PC-9 (cell line): Measurements from ENCODE around the gene RRP12. TPM values are rescaled to one million over a fixed set of nuclear protein-coding genes. Genes with fewer than 3 reads are reported as not detected.

Source experiments
- BruUV-seq: library from RNA; stranded (reverse); fragments of 400-500 nt; replicated peaks from 2 replicates; lab custom pipeline; 2021; lab: Mats Ljungman, UMichigan
- CTCF ChIA-PET: fragments of 300-600 bp; sonication (Branson Sonifier 250); formaldehyde crosslinking; loops from one replicate; lab custom pipeline; 2022; ENCODE audit warnings: antibody characterized with exemption; lab: Charles Lee
- POLR2A ChIA-PET: fragments of 300-600 bp; sonication (Branson Sonifier 250); formaldehyde crosslinking; loops from one replicate; lab custom pipeline; 2022; ENCODE audit warnings: antibody characterized with exemption; ENCODE audit not compliant: unreplicated experiment; lab: Charles Lee
- DNase-seq, 2 experiments: peaks; one replicate each; pipeline versions ENCODE4 v3.0.0 to v3.0.0-alpha.2; 2015 to 2022; ENCODE audit warnings: mixed read lengths in 1 of 2
- H2AFZ ChIP-seq: fragments of 200-600 bp; sonication (generic); 2 replicates; pipeline ENCODE4 v1.8.1; 2017; ENCODE audit warnings: antibody characterized with exemption
- H3F3A ChIP-seq: fragments of 200-600 bp; sonication (generic); 2 replicates; pipeline ENCODE4 v1.8.1; 2017; ENCODE audit warnings: antibody characterized with exemption, mild to moderate bottlenecking, low read depth; ENCODE audit not compliant: insufficient read depth
- H3K27ac ChIP-seq: fragments of 200-600 bp; sonication (generic); 2 replicates; pipeline ENCODE4 v1.6.1; 2016; ENCODE audit warnings: mixed run types
- H3K27me3 ChIP-seq: fragments of 200-600 bp; sonication (generic); 2 replicates; pipeline ENCODE4 v1.6.1; 2016; ENCODE audit warnings: low read depth, mixed run types; ENCODE audit not compliant: insufficient read depth
- H3K36me3 ChIP-seq: fragments of 200-600 bp; sonication (generic); 2 replicates; pipeline ENCODE4 v1.6.1; 2016; ENCODE audit warnings: low read depth, mixed run types
- H3K4me1 ChIP-seq: fragments of 200-600 bp; sonication (generic); replicated peaks from 2 replicates; pipeline ENCODE4 v1.6.1; 2016; ENCODE audit warnings: mixed run types; ENCODE audit not compliant: insufficient read depth
- H3K4me2 ChIP-seq: fragments of 200-600 bp; sonication (generic); 2 replicates; pipeline ENCODE4 v1.6.1; 2017; ENCODE audit warnings: mixed run types
- H3K4me3 ChIP-seq: fragments of 200-600 bp; sonication (generic); 2 replicates; pipeline ENCODE4 v1.6.1; 2016; ENCODE audit warnings: mixed run types
- H3K79me2 ChIP-seq: fragments of 200-600 bp; sonication (generic); 2 replicates; pipeline ENCODE4 v1.6.1; 2017; ENCODE audit warnings: low read depth, mixed run types
- H3K9me2 ChIP-seq: fragments of 200-600 bp; sonication (generic); 2 replicates; pipeline ENCODE4 v1.8.1; 2017; ENCODE audit warnings: mild to moderate bottlenecking; ENCODE audit not compliant: insufficient read depth
- H3K9me3 ChIP-seq: fragments of 200-600 bp; sonication (generic); 2 replicates; pipeline ENCODE4 v1.8.1; 2016; ENCODE audit warnings: low read depth; ENCODE audit not compliant: insufficient read depth
- H4K20me1 ChIP-seq: fragments of 200-600 bp; sonication (generic); 2 replicates; pipeline ENCODE4 v1.8.1; 2017; ENCODE audit not compliant: insufficient read depth
- EZH2 ChIP-seq: fragments of 200-600 bp; sonication (generic); IDR thresholded peaks from 2 replicates; pipeline ENCODE4 v1.8.0; 2017; ENCODE audit warnings: antibody characterized with exemption, low read depth
- intact Hi-C: fragments of 100-400 bp; cut with micrococcal nuclease; formaldehyde crosslinking; loops from one replicate; pipeline ENCODE4 v1.10.0; 2022; ENCODE audit not compliant: unreplicated experiment
- total RNA-seq: library from RNA; stranded (reverse); gene quantifications from 2 replicates; pipeline ENCODE4 v1.2.3, GENCODE V29; 2021
- TF ChIP-seq, protein P1 (sequence below): fragments of 200-600 bp; sonication (generic); conservative IDR thresholded peaks from 2 replicates; pipeline ENCODE4 v1.6.1; 2017; ENCODE audit warnings: mixed run types, antibody characterized with exemption, mild to moderate bottlenecking, moderate library complexity

The RRP12 gene
- total RNA-seq, 1 experiment from 2014 or later = 34.3 TPM

DNA sequence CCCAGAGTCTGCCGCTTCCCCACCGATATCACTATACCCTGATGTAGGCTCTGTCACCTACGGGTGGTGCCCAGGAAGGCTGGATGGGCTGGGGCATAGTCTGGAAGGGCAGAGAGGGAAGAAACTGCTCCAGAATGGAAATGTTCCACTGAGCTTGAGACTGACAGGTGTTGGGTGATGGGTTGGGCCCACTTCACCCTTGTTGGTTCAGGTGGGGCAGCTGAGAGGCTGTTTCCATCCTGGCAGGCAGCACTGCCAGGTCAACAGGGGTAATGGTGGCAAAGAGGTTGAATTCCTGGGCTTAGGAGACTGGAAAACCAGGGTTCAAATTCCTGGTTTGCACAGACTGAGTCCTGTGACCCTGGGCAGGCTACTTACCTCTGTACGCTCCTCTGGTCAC, 38.1 kb downstream of the RRP12 start:
- intact Hi-C loops = no loop called here
- TF ChIP-seq EZH2 = no peak
- TF ChIP-seq, protein P1, sequence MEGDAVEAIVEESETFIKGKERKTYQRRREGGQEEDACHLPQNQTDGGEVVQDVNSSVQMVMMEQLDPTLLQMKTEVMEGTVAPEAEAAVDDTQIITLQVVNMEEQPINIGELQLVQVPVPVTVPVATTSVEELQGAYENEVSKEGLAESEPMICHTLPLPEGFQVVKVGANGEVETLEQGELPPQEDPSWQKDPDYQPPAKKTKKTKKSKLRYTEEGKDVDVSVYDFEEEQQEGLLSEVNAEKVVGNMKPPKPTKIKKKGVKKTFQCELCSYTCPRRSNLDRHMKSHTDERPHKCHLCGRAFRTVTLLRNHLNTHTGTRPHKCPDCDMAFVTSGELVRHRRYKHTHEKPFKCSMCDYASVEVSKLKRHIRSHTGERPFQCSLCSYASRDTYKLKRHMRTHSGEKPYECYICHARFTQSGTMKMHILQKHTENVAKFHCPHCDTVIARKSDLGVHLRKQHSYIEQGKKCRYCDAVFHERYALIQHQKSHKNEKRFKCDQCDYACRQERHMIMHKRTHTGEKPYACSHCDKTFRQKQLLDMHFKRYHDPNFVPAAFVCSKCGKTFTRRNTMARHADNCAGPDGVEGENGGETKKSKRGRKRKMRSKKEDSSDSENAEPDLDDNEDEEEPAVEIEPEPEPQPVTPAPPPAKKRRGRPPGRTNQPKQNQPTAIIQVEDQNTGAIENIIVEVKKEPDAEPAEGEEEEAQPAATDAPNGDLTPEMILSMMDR = no peak

DNA sequence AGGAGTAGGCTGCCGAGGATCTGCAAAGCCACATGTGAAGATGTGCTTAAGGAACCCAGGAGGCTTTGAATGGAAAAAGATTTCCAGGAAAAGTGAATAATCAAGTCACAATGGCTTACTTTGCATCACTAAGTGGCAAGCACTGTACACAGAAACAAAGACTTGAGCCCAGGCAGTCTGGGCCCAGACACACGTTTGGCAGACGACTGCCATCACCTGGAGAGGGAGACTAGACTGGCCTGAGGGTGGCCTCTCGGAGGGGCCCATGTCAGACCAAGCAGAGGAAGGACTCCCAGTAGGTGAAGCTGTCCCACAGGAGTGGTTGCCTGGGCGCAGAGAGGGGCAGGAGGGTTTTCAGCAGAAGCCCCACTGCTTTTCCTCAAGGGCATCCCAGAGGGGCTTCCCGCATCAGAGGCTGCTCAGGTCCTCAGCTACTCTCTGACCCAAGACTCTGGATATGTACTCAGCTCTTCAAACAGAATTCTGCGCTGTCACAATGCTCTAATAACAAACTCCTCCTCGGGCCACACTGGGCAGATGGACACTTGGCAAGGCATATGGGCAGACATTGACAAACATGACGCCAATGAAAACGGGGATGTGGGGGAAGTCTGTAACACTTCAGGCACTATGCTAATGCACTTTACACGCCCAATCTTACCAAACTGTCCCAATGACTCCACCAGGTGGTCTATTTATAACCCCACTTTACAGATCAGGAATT, 38.7 kb downstream of the RRP12 start:
- intact Hi-C loops = no loop called here
- BruUV-seq = no TSS peak
- no peaks in the 10 kb centered on the region for H3F3A ChIP-seq
- H2AFZ ChIP-seq = no peak overlapping the region
- no peaks in the 10 kb centered on the region for H3K9me2 ChIP-seq
- no peaks in the 10 kb centered on the region for H3K9me3 ChIP-seq
- no peak overlapping the region for H3K4me2 ChIP-seq
- ChIA-PET CTCF (no interaction called here), POLR2A (no interaction called here)
- H3K79me2 ChIP-seq = no peaks in the 10 kb centered on the region
- H3K4me1 ChIP-seq = no peaks in the 10 kb centered on the region
- no peak overlapping the region for H3K27ac ChIP-seq
- H4K20me1 ChIP-seq = no peaks in the 10 kb centered on the region
- TF ChIP-seq EZH2 = no peak
- TF ChIP-seq, protein P1 = no peak
- H3K36me3 ChIP-seq = no peaks in the 10 kb centered on the region
- no peaks in the 10 kb centered on the region for H3K27me3 ChIP-seq
- no peak for DNase-seq
- H3K4me3 ChIP-seq = no peak overlapping the region

More for the DNA sequence above, 38.1 kb downstream of the RRP12 start:
- no peaks in the 10 kb centered on the region for H3K9me3 ChIP-seq
- CTCF ChIA-PET = no interaction called here
- no peaks in the 10 kb centered on the region for H3K27me3 ChIP-seq
- H3K4me3 ChIP-seq = no peak overlapping the region
- DNase-seq = no peak
- H3K4me2 ChIP-seq = no peak overlapping the region
- POLR2A ChIA-PET = no interaction called here
- no peaks in the 10 kb centered on the region for H3K9me2 ChIP-seq
- H3F3A ChIP-seq = no peaks in the 10 kb centered on the region
- no peak overlapping the region for H3K27ac ChIP-seq
- no peaks in the 10 kb centered on the region for H3K36me3 ChIP-seq
- H3K79me2 ChIP-seq = no peaks in the 10 kb centered on the region
- no peaks in the 10 kb centered on the region for H3K4me1 ChIP-seq
- no peak overlapping the region for H2AFZ ChIP-seq
- no peaks in the 10 kb centered on the region for H4K20me1 ChIP-seq
- no TSS peak for BruUV-seq

DNA sequence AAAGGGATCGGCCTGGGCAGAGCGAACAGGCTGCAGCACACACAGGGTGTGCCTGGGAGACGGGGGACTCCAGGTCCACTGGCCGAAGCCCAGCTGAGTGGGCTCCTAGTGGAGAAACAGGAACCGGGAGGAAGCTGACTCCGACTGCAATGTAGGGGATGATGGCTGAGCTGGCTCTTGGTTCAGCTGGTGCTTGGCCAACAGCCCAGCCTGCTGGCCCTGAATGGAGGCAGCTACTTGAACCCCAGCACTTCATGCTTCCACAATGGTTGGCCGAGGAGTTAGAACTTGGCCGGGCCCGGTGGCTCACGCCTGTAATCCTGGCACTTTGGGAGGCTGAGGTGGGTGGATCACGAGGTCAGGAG, 39.6 kb downstream of the RRP12 start:
- H3K4me1 ChIP-seq = no peaks in the 10 kb centered on the region
- BruUV-seq = no TSS peak
- POLR2A ChIA-PET = no interaction called here

More for the DNA sequence above, 39.6 kb downstream of the RRP12 start:
- Histone ChIP-seq H2AFZ (no peak overlapping the region), H4K20me1 (no peaks in the 10 kb centered on the region), H3K36me3 (no peaks in the 10 kb centered on the region), H3K4me2 (no peak overlapping the region), H3K9me2 (no peaks in the 10 kb centered on the region), H3K27ac (no peak overlapping the region), H3K4me3 (no peak overlapping the region), H3K27me3 (no peaks in the 10 kb centered on the region), H3K79me2 (no peaks in the 10 kb centered on the region), H3K9me3 (no peaks in the 10 kb centered on the region), H3F3A (no peaks in the 10 kb centered on the region)
- intact Hi-C loops = no loop called here
- TF ChIP-seq, protein P1 = no peak
- no peak for DNase-seq
- CTCF ChIA-PET = interaction anchor here (0.6 kb wide), 1 partner anchor 26 kb away, joined by 6 read pairs; no protein-coding TSS in a partner anchor
